Activated CD4-positive, alpha-beta T cell treated with anti-CD3 and anti-CD28 coated beads, Interleukin-2, Interleukin-4, amounts not matched to agents 100 ng/mL and 50 ng/mL, durations not matched to agents 16 hours and 8 hours (primary cell): ENCODE results near the gene TUT1.
"Not testable (repeated sequence)": the region's sequence is repeated elsewhere in the genome, so short reads cannot be mapped to it uniquely, and the experiment has no call there.

Source experiments
- DNase-seq: peaks from one replicate; pipeline ENCODE4 v3.0.0-alpha.2; 2020; ENCODE audit warnings: low spot score

The TUT1 gene

GRCh38 chr11:62578541-62578940, 12.8 kb downstream of the TUT1 start:
- no peak for DNase-seq

DNA sequence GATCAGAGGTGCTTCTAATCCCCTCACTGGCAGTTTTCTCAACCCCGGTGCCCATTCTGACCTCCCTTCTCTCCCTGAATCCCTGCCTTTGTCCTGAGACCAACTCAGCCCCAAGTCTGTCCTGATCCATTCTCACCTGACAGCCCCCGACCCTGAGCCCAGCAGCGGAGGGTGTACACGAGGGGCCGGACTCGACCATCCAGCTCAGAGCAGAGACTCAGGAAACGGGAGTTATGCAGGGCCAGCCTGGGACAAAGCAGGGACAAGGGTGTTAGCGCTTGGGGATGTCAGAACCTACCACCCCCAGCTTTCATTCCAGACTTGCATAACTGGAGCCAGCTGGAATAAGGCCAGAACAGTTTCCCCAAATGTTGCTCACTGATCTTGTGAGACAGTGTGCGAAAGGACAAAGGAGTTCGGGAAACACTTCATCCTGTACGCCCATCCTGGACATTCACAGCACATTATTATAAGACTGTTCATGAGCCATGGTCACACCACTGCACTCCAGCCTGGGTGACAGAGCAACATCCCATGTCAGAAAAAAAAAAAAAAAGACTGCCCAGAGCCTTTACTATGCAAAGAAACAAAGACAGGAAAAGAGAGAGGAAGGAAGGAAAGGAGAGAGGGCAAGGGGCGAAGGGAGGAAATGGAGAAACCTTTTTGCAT, 14.1 kb downstream of the TUT1 start:
- DNase-seq = no peak

DNA sequence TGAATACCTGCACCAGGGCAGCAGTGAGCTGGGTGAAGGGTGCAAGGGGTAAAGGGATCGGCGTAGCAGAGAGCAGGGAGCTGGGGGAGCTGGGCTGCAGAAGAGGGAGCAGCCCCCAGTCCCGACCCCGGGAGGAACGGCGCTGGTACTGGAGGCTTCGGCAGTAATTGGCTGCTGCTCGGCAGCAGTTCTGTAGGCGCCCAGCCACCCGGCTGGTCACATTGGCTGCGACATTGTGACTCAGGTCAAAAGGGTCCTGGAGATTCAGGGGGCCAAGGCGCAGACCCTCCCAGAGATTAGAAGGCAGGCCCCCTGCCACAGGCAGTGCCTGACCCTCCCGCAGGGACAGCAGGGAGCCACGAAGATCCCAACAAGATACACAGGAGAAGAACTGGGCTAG, 15.5 kb downstream of the TUT1 start:
- DNase-seq = no peak

- no peak for DNase-seq
These were observed 16.2 kb downstream of the TUT1 start for GRCh38 chr11:62575156-62575555.

GRCh38 chr11:62574363-62575071, 16.8 kb downstream of the TUT1 start:
- no peak for DNase-seq

- DNase-seq = peak; percentile 100
These were observed 17.5 kb downstream of the TUT1 start, which contains the start of gene EEF1G for GRCh38 chr11:62573592-62574362. Gene EEF1G, minus strand, starts transcription at chr11:62573891. Its CDS starts 49 bp downstream, at chr11:62573842.

- DNase-seq = no peak
These were observed 18.2 kb downstream of the TUT1 start for GRCh38 chr11:62573006-62573591.

GRCh38 chr11:62572431-62572830, 18.9 kb downstream of the TUT1 start:
- DNase-seq = no peak

- DNase-seq = not testable (repeated sequence)
These were observed 19.8 kb downstream of the TUT1 start for GRCh38 chr11:62571493-62571892.

- not testable (repeated sequence) for DNase-seq
These were observed 20.4 kb downstream of the TUT1 start for GRCh38 chr11:62570903-62571302.

GRCh38 chr11:62569611-62570010, 21.7 kb downstream of the TUT1 start:
- DNase-seq = no peak

GRCh38 chr11:62567018-62567633, 24.2 kb downstream of the TUT1 start:
- DNase-seq = no peak

DNA sequence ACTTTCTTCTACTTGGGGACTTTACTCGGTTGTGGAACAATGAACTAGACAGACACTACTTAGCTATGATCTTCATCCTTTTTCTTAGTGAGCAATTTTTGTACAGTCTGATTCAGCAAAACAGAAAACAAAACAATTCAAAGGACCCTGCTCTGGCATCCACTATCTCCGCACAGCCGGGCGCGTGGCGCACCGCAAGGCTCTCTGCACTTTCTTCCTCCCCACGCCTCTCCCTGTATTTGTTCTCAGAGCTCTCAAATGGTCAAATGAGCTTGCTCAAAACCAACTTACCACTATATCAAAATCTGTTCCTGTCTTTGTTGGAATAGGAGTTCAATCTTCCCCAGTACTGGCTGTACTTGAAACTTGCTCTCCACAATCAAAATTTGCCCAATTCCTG, 25.1 kb downstream of the TUT1 start:
- DNase-seq = no peak

- no peak for DNase-seq
These were observed 26.1 kb downstream of the TUT1 start for GRCh38 chr11:62565100-62565802.

DNA sequence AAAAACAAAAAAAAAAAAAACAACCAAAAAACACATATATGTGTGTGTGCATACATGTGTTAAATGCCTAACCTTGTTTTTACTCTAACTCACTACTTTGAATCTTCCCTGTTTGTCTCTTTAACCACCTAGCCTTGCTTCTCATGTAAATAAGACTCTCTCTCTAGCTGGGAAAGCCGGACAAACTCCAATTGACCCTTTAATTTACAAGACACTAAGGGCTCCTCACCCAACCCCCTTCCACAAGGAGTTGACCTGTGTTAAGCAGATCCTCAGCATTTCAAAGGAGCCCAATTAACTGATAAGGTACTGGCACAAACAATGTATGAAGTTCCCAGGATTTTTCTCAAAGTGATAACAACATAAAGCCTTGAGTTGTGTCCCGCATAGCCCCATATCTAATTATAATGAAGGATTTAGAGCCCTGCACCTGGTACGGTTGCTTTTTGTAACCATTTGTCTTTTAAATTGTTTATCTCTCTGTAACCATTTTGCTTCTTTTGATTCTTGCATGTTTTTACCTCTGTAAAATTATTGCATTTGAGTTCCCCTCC, 29.6 kb downstream of the TUT1 start:
- not testable (repeated sequence) for DNase-seq

- peak; percentile 71 for DNase-seq
These were observed 30.7 kb downstream of the TUT1 start for GRCh38 chr11:62560566-62561103.

DNA sequence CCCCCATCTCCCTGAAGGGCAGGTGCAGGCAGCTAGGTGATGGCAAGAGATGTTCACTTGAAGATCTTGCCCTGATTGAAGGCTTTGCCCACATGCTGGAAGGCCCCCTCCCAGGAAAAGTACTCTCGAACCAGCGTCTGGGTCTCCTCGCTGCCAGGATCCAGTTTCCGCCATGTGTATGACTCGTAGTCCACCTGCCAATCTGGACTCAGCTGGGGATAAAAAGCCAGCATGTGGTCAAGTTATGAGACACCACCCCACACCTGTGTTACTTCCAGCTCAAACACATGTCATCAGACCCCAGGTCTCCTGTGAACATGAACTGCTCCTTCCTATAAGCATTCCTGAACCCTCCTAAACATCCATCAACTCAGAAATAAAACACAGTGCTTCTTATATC, 31.7 kb downstream of the TUT1 start:
- not testable (repeated sequence) for DNase-seq

- DNase-seq = no peak
These were observed 32.1 kb downstream of the TUT1 start for GRCh38 chr11:62559204-62559603.

DNA sequence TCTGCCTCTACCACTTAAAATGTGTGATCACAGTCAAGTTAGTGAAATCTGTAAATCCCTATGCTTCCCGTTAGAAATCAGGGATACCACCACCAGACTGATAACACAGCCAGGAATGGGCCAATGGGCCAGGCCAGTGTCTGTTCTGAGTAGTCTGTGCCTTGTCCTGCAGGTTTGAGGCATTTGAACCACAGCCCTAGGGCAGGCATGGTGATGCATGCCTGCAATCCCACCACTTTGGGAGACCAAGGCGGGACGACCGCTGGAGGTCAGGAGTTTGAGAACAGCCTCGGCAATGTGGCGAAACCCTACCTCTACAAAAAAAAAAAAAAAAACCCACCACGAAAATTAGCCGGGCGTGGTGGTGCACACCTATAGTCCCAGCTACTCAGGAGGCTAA, 32.7 kb downstream of the TUT1 start:
- no peak for DNase-seq

DNA sequence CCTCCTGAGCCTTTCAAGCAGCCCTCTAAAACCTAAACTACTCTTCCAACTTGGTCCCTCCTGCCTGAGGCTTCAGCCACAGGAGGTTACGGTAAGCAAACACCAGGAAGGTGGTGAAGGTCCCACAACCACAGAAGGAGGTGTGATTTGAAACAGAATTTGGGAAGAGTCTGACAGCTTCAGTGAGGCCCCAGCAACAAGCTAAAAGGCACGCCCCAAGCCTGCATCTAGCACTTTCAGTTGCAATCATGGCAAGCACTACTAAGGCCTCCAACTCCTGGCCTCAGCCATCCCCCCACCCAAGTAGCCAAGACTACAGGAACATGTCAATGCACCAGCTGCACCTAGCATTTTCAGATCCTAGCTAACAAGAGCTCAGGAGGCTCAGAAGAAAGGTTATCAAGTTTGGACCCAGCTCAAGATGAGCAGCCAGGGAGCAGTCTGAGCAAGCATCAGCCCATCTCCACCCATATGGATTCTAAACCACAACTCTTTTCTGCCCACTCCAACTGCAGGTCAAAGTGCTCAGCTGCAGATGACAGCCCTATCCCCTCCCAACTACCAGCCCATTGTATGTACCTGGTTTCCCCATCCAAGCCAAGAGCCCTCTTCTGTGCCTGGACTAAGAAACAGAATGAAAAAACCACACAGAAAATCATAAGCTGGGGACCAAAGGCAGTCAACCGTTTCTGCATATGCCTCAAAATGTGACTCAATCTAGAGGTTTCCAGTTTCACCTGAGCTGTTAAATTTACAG, 34.3 kb downstream of the TUT1 start:
- peak; percentile 93 for DNase-seq
